K562 (cell line): Measurements from ENCODE around the gene ABI3BP. TPM values are rescaled to one million over a fixed set of nuclear protein-coding genes. Genes with fewer than 3 reads are reported as not detected.

Experiments
- ATAC-seq: fragments of 200-7000 bp; cut with Tn5 transposase; 3 replicates; pipeline ENCODE4 v1.9.1; 2020; ENCODE audit warnings: moderate library complexity
- BruUV-seq: library from RNA; stranded (reverse); fragments of 400-500 nt; replicated peaks from 2 replicates; lab custom pipeline; 2021; lab: Mats Ljungman, UMichigan
- CTCF ChIA-PET: fragments of 300-600 bp; formaldehyde crosslinking; extraction: SDS; loops from one replicate; lab custom pipeline; 2021; ENCODE audit warnings: low intra/inter-chr PET ratio; lab: Yijun Ruan, JAX
- POLR2A ChIA-PET: fragments of 300-600, 350-650 bp; sonication (Branson Sonifier 250); formaldehyde crosslinking; extraction: SDS; loops from one replicate; lab custom pipeline; 2021; ENCODE audit warnings: antibody characterized with exemption, inconsistent platforms; lab: Yijun Ruan, JAX
- DNase-seq, 4 experiments: peaks; one replicate each; pipeline versions ENCODE4 v3.0.0 to v3.0.0-alpha.2; 2011 to 2018; ENCODE audit warnings: low spot score in 3 of 4, mixed read lengths in 3 of 4; ENCODE audit errors: extremely low read depth in 1 of 4
- FAIRE-seq: peaks from 2 replicates; lab custom pipeline; 2011; peaks lifted over from hg19 to GRCh38; lab: Jason Lieb, UNC
- H2AFZ ChIP-seq: 2 replicates; pipeline ENCODE4 v1.6.0; 2011; ENCODE audit warnings: low read depth, low read length, control low read depth, inconsistent platforms
- H3K27ac ChIP-seq: fragments of 200-600 bp; 3 replicates; pipeline ENCODE4 v1.8.0; 2011; ENCODE audit warnings: low read depth, mild to moderate bottlenecking, control low read depth, inconsistent platforms, low read length, moderate library complexity, mixed read lengths; ENCODE audit errors: extremely low read depth
- H3K27me3 ChIP-seq, 2 experiments: fragments of 300-600 bp in 1 of 2; 2 replicates in 1 of 2; 3 replicates in 1 of 2; pipeline versions ENCODE4 v1.6.0 to v1.8.0; 2011; ENCODE audit warnings: inconsistent platforms in 2 of 2, low read length in 2 of 2, mild to moderate bottlenecking in 1 of 2, mixed read lengths in 1 of 2, moderate library complexity in 1 of 2; ENCODE audit not compliant: control insufficient read depth in 2 of 2, insufficient read depth in 2 of 2
- H3K36me3 ChIP-seq: fragments of 300-600 bp; 3 replicates; pipeline ENCODE4 v1.8.0; 2011; ENCODE audit warnings: mild to moderate bottlenecking, low read length, inconsistent platforms; ENCODE audit not compliant: control insufficient read depth, insufficient read depth
- H3K4me1 ChIP-seq, 2 experiments: fragments of 200-600 bp in 1 of 2; replicated peaks in 1 of 2; 2 replicates in 1 of 2; 3 replicates in 1 of 2; pipeline versions ENCODE4 v1.5.1 to v1.8.0; 2011; ENCODE audit warnings: inconsistent platforms in 2 of 2, low read length in 2 of 2, mild to moderate bottlenecking in 1 of 2, mixed read lengths in 1 of 2, moderate library complexity in 1 of 2; ENCODE audit not compliant: control insufficient read depth in 2 of 2, insufficient read depth in 2 of 2
- H3K4me2 ChIP-seq: 2 replicates; pipeline ENCODE4 v1.6.1; 2011; ENCODE audit warnings: low read length, control low read depth, inconsistent platforms, mixed read lengths; ENCODE audit not compliant: insufficient read depth
- H3K4me3 ChIP-seq: fragments of 200-600 bp; sonication (generic), shearing (Covaris generic); 2 replicates; pipeline ENCODE4 v1.5.1; 2016; ENCODE audit warnings: control low read depth, inconsistent platforms
- H3K79me2 ChIP-seq: fragments of 200-600 bp; 3 replicates; pipeline ENCODE4 v1.8.0; 2011; ENCODE audit warnings: low read length, inconsistent platforms; ENCODE audit not compliant: control insufficient read depth, insufficient read depth
- H3K9ac ChIP-seq, 2 experiments: 2 replicates each; pipeline versions ENCODE4 v1.6.0 to v1.6.1; 2011; ENCODE audit warnings: low read depth in 2 of 2, low read length in 2 of 2, control low read depth in 1 of 2, inconsistent platforms in 1 of 2, mild to moderate bottlenecking in 1 of 2, mixed read lengths in 1 of 2; ENCODE audit not compliant: insufficient read depth in 1 of 2
- H3K9me1 ChIP-seq: one replicate; pipeline ENCODE4 v1.6.0; 2011; ENCODE audit warnings: inconsistent platforms, mild to moderate bottlenecking, low read length, moderate library complexity; ENCODE audit not compliant: control insufficient read depth, insufficient read depth
- H3K9me3 ChIP-seq: replicated peaks from 2 replicates; pipeline ENCODE4 v1.5.1; 2011; ENCODE audit warnings: low read depth, low read length, inconsistent platforms; ENCODE audit not compliant: control insufficient read depth, insufficient read depth
- H4K20me1 ChIP-seq: replicated peaks from 2 replicates; pipeline ENCODE4 v1.6.1; 2011; ENCODE audit warnings: low read length, inconsistent platforms, mixed read lengths; ENCODE audit not compliant: control insufficient read depth, insufficient read depth
- CBX8 ChIP-seq: fragments of 200-600 bp; sonication (generic); IDR thresholded peaks from 2 replicates; pipeline ENCODE4 v1.6.1; 2012; ENCODE audit warnings: borderline replicate concordance, mixed run types, low read depth, mild to moderate bottlenecking, moderate library complexity, mixed read lengths, low read length, control low read depth, inconsistent platforms; ENCODE audit not compliant: poor library complexity, severe bottlenecking; ENCODE audit errors: extremely low read depth
- DNMT1 ChIP-seq: fragments of 450-650 bp; IDR thresholded peaks from 2 replicates; pipeline ENCODE4 v1.6.1; 2016; ENCODE audit warnings: antibody characterized with exemption, mild to moderate bottlenecking
- ELF2 ChIP-seq: fragments of 250-450 bp; sonication (Bioruptor Pico); IDR thresholded peaks from 2 replicates; pipeline ENCODE4 v1.5.0; 2021; ENCODE audit warnings: mild to moderate bottlenecking
- HDAC2 ChIP-seq: fragments of 450-650 bp; IDR thresholded peaks from 2 replicates; pipeline ENCODE4 v1.6.1; 2016; ENCODE audit warnings: mild to moderate bottlenecking
- HMGXB4 ChIP-seq: sonication (generic); formaldehyde crosslinking; IDR thresholded peaks from 2 replicates; pipeline ENCODE4 v1.8.1; 2023; ENCODE audit warnings: mild to moderate bottlenecking, missing genetic modification reagents
- HNRNPUL1 ChIP-seq: fragments of 200-400 bp; formaldehyde crosslinking; IDR thresholded peaks from 2 replicates; pipeline ENCODE4 v1.6.1; 2017; ENCODE audit warnings: low read length
- MXD1 ChIP-seq: fragments of 250-450 bp; sonication (Bioruptor Pico); IDR thresholded peaks from 2 replicates; pipeline ENCODE4 v1.8.0; 2021; ENCODE audit warnings: borderline replicate concordance, mild to moderate bottlenecking, moderate library complexity; ENCODE audit not compliant: poor library complexity, severe bottlenecking
- NCOR1 ChIP-seq: fragments of 450-650 bp; IDR thresholded peaks from 2 replicates; pipeline ENCODE4 v1.6.1; 2016; ENCODE audit warnings: mild to moderate bottlenecking, moderate library complexity
- PRPF4 ChIP-seq: fragments of 200-400 bp; formaldehyde crosslinking; IDR thresholded peaks from one replicate; pipeline ENCODE4 v1.6.1; 2017; ENCODE audit warnings: low read length, low read depth, mild to moderate bottlenecking; ENCODE audit not compliant: insufficient read depth, poor library complexity, severe bottlenecking
- PYGO2 ChIP-seq: fragments of 450-650 bp; IDR thresholded peaks from 2 replicates; pipeline ENCODE4 v1.6.1; 2016; ENCODE audit warnings: mild to moderate bottlenecking, missing genetic modification characterization, moderate library complexity, missing compliant biosample characterization
- TEAD2 ChIP-seq: fragments of 450-650 bp; IDR thresholded peaks from 2 replicates; pipeline ENCODE4 v1.6.1; 2016; ENCODE audit warnings: missing genetic modification characterization, control low read depth, missing compliant biosample characterization
- TFE3 ChIP-seq: fragments of 450-650 bp; formaldehyde crosslinking; IDR thresholded peaks from 2 replicates; pipeline ENCODE4 v1.4.0; 2020; ENCODE audit warnings: mild to moderate bottlenecking, mixed read lengths
- ZFP1 ChIP-seq: fragments of 450-650 bp; formaldehyde crosslinking; IDR thresholded peaks from 2 replicates; pipeline ENCODE4 v1.4.0; 2020; ENCODE audit warnings: mild to moderate bottlenecking, mixed read lengths
- ZFPM2 ChIP-seq: fragments of 250-450 bp; sonication (Bioruptor Pico); IDR thresholded peaks from 2 replicates; pipeline ENCODE4 v1.5.1; 2022; ENCODE audit warnings: mild to moderate bottlenecking
- ZNF165 ChIP-seq: fragments of 250-450 bp; sonication (Bioruptor Pico); IDR thresholded peaks from 2 replicates; pipeline ENCODE4 v1.4.0; 2020; ENCODE audit warnings: borderline replicate concordance
- ZNF316 ChIP-seq: fragments of 450-650 bp; IDR thresholded peaks from 2 replicates; pipeline ENCODE4 v1.6.1; 2016
- WGBS: fragments of 100-300 bp; shearing (Covaris generic); methylation state at CpG from one replicate; pipeline ENCODE4 v1.1.6; 2016; ENCODE audit warnings: low coverage, mixed read lengths; ENCODE audit not compliant: insufficient coverage; ENCODE audit errors: missing lambda C conversion rate; 5-methylcytosine and 5-hydroxymethylcytosine counted together
- in situ Hi-C: fragments of 300-500 bp; cut with MboI; formaldehyde crosslinking; loops from 4 replicates; pipeline ENCODE4 v1.15.0; 2018; ENCODE audit warnings: inconsistent platforms, mixed read lengths
- intact Hi-C: fragments of 100-400 bp; cut with micrococcal nuclease; formaldehyde crosslinking; loops from 2 replicates; pipeline ENCODE4 v1.14.2; 2022
- polyA plus RNA-seq, 8 experiments: library from polyadenylated mRNA; depleted of rRNA in 4 of 8; stranded (reverse) in 5 of 8; unstranded in 3 of 8; fragments of >200 nt; fragmentation: Nextera tagmentation in 2 of 8; fragmentation: Illumina TruSeq in 1 of 8; extraction: Ambion mirVana in 2 of 8; extraction: Trizol in 1 of 8; gene quantifications; 2 replicates each; pipeline versions ENCODE4 v1.2.1 to v1.2.3, GENCODE V29; 2011 to 2014; ENCODE audit warnings: inconsistent platforms in 1 of 8, missing spikeins in 1 of 8
- total RNA-seq, 7 experiments: library from RNA; depleted of rRNA in 6 of 7; stranded (reverse); fragments of >200 nt in 6 of 7; fragmentation: Illumina TruSeq in 2 of 7; extraction: Trizol in 2 of 7; gene quantifications; 2 replicates each; pipeline versions ENCODE4 v1.2.1 to v1.2.3, GENCODE V29; 2011 to 2021; ENCODE audit warnings: low replicate concordance in 1 of 7

The ABI3BP gene
- total and polyA plus RNA-seq, 9 of the 15 experiments (the other 6 are each of a cell fraction or from before 2014, with no cell fraction given), result 0.01 to 0.24 (median 0.06) TPM; not detected in 5

- TF ChIP-seq ZFP1 (no peak), ZFPM2 (CRISPR knock-in tag) (no peak), PYGO2 (tag) (no peak), MXD1 (CRISPR knock-in tag) (no peak), ELF2 (CRISPR knock-in tag) (no peak), ZNF165 (CRISPR knock-in tag) (no peak), HMGXB4 (CRISPR knock-in tag) (no peak)
- TF ChIP-seq, all 486 proteins: peak for 0
These were observed 223.5 kb downstream of the ABI3BP start (continued) for GRCh38 chr3:100769693-100770092.

GRCh38 chr3:100766069-100766468 lies 227.2 kb downstream of the ABI3BP start:
- Histone ChIP-seq H2AFZ (no peak overlapping the region), H3K36me3 (no peaks in the 10 kb centered on the region), H4K20me1 (no peaks in the 10 kb centered on the region), H3K4me1 (no peaks in the 10 kb centered on the region; a peak in 1 of 5 replicates), H3K4me3 (no peak overlapping the region), H3K27ac (no peak overlapping the region), H3K9me3 (no peaks in the 10 kb centered on the region), H3K9ac (no peak overlapping the region), H3K9me1 (no peaks in the 10 kb centered on the region), H3K4me2 (no peak overlapping the region), H3K27me3 (no peaks in the 10 kb centered on the region), H3K79me2 (no peaks in the 10 kb centered on the region)
- no peak for ATAC-seq
- no peak for DNase-seq
- in situ Hi-C loops, result no loop called here
- ChIA-PET CTCF (no interaction called here), POLR2A (no interaction called here)
- TF ChIP-seq DNMT1, result no peak
- no peak for TF ChIP-seq PRPF4
- TF ChIP-seq HNRNPUL1, result no peak
- TF ChIP-seq ZNF316, result no peak
- TF ChIP-seq HDAC2, result no peak
- TF ChIP-seq NCOR1, result no peak
- TF ChIP-seq TFE3 (CRISPR knock-in tag), result no peak
- TF ChIP-seq CBX8, result no peak
- no peak for TF ChIP-seq TEAD2 (tag)
- no TSS peak for BruUV-seq
- no peak for FAIRE-seq
- WGBS, result 19% methylated on average over 2 of the region's 2 CpGs
- intact Hi-C loops, result no loop called here
